NCI-H1417 (cell line): ENCODE measurements around the gene OR6S1.
A peak's percentile ranks its signal among the peaks of the same experiment; 100 is the strongest.
"Not testable (repeated sequence)": the region's sequence is repeated elsewhere in the genome, so short reads cannot be mapped to it uniquely, and the experiment has no call there.

Experiments
- DNase-seq, 3 experiments: peaks; one replicate each; lab custom pipeline; 2025; lab: John Stamatoyannopoulos, UW

Gene OR6S1

DNA sequence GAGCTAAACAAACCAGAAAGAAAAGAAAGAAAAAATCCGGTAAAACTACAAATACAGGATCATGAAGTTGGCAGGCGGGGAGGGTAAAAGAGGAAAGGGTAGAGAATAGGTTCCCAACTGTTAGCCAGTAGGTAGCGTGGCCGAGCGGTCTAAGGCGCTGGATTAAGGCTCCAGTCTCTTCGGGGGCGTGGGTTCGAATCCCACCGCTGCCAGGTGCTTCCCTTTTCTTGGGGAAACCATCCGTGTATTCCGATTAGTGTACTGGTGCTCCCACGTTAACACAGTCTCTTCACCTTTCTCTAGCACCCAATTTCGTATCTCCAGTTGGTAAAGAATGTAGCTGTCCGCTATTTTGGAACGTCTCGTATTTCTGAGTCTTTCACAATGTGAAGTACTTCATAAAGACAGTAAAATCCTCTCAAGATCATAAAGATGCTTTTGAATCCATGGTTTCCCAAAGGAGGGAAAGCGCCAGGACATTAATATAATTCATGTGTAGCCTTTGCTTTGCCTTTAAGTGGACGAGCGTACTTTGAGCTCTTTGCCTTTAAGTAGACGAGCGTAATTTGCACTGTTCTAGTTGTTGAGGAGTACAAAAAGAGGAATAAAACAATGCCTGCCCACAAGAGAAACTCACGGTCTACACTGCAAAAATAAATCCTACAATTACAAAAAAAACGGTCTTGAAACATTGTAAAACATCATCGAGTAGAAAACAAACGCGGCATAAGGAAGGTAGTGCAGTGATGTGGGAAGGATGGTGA lies 31.3 kb downstream of the OR6S1 start:
- peak; percentile 81 to 92 (median 81) for DNase-seq

- peak; percentile 70 to 92 (median 91) for DNase-seq
Measured at GRCh38 chr14:20609215-20610001, 32.1 kb downstream of the OR6S1 start.

- no peak for DNase-seq
Measured at GRCh38 chr14:20608383-20609110, 32.9 kb downstream of the OR6S1 start.

DNA sequence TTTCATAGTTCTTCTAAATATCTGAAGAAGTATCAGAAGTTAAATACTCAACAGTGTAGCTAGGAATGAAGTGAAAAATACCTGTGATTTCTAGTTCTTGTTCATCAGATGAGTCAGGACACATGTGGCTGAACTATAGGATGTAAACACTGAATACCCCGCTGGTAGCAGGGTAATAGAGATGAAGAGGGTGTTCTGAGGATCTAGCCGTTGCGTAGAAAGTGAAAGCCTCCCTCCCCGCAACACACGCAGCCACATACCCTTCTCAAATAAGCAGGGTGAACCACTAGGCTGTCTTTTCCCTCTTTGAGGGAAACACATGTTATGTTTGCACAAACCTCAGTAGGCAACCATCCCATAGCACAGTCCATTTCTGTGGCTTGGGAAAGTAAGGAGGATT lies 33.9 kb downstream of the OR6S1 start:
- no peak for DNase-seq

GRCh38 chr14:20606902-20607242 lies 34.6 kb downstream of the OR6S1 start:
- no peak for DNase-seq

GRCh38 chr14:20606190-20606901 lies 35.1 kb downstream of the OR6S1 start:
- DNase-seq: peak; percentile 7 to 36 (median 9)

GRCh38 chr14:20603813-20604690 lies 37.4 kb downstream of the OR6S1 start:
- DNase-seq: no peak

GRCh38 chr14:20602583-20602982 lies 38.9 kb downstream of the OR6S1 start:
- DNase-seq: no peak

GRCh38 chr14:20601522-20601921 lies 40.0 kb downstream of the OR6S1 start:
- no peak for DNase-seq

GRCh38 chr14:20597108-20597507 lies 44.4 kb downstream of the OR6S1 start:
- DNase-seq: no peak

DNA sequence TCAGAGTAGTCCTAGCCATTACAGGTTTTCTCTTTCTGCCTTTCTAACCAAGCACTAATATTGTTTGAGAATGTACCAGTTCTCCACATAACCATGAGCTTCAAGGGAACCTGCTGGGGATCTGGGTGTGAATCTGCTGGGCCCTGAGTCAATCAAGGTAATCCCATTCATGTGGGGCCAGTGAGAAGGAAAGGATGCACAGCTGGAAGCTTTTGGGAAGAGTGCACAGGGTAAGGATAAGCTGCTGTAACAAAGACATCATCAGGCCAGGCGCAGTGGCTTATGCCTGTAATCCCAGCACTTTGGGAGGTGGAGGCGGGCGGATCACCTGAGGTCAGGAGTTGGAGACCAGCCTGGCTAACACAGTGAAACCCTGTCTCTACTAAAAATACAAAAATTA lies 45.8 kb downstream of the OR6S1 start:
- not testable (repeated sequence) for DNase-seq

GRCh38 chr14:20592574-20592973 lies 48.9 kb downstream of the OR6S1 start:
- no peak for DNase-seq

GRCh38 chr14:20591235-20591634 lies 50.3 kb downstream of the OR6S1 start, which contains the start of gene RNASE12:
TSS of gene RNASE12 (minus strand) at chr14:20591376. CDS start at chr14:20590723, 653 bp downstream.
- DNase-seq: no peak
